OCI-LY7 (cell line): ENCODE measurements around the gene PTPMT1.

Source experiments
- CTCF ChIP-seq: fragments of 200-600 bp; sonication (generic); conservative IDR thresholded peaks from 2 replicates; pipeline ENCODE4 v1.5.1; 2014; ENCODE audit warnings: mild to moderate bottlenecking, antibody characterized with exemption, low read length, moderate library complexity, mixed read lengths
- EZH2phosphoT487 ChIP-seq: fragments of 200-600 bp; sonication (generic); IDR thresholded peaks from 2 replicates; pipeline ENCODE4 v1.6.1; 2018; ENCODE audit warnings: low read depth, borderline replicate concordance, mild to moderate bottlenecking, mixed run types, antibody characterized with exemption, low read length, moderate library complexity, mixed read lengths

- no peak for TF ChIP-seq CTCF
- TF ChIP-seq EZH2phosphoT487: no peak
Observed at GRCh38 chr11:47541070-47541469, 24.3 kb upstream of the PTPMT1 start.
